Karpas-422 (cell line): ENCODE measurements around the gene GRK5. TPM values are rescaled to one million over a fixed set of nuclear protein-coding genes. Genes with fewer than 3 reads are reported as not detected.
A peak's percentile ranks its signal among the peaks of the same experiment; 100 is the strongest.

Experiments used
- DNase-seq: peaks from one replicate; pipeline ENCODE4 v3.0.0-alpha.2; 2015
- H2AFZ ChIP-seq: fragments of 200-600 bp; sonication (generic); 2 replicates; pipeline ENCODE4 v1.6.1; 2014; ENCODE audit warnings: antibody characterized with exemption, low read length, mixed read lengths
- H3K27ac ChIP-seq: fragments of 200-600 bp; sonication (generic); 2 replicates; pipeline ENCODE4 v1.5.1; 2014; ENCODE audit warnings: mild to moderate bottlenecking, low read length, moderate library complexity
- H3K27me3 ChIP-seq: fragments of 200-600 bp; sonication (generic); 2 replicates; pipeline ENCODE4 v1.6.1; 2014; ENCODE audit warnings: low read length, mixed read lengths
- H3K36me3 ChIP-seq: fragments of 200-600 bp; sonication (generic); 2 replicates; pipeline ENCODE4 v1.6.1; 2014; ENCODE audit warnings: low read length, mixed read lengths; ENCODE audit not compliant: insufficient read depth
- H3K4me1 ChIP-seq: fragments of 200-600 bp; sonication (generic); 2 replicates; pipeline ENCODE4 v1.6.1; 2014; ENCODE audit warnings: mild to moderate bottlenecking, low read length, mixed read lengths
- H3K4me2 ChIP-seq: fragments of 200-600 bp; sonication (generic); 2 replicates; pipeline ENCODE4 v1.6.1; 2014; ENCODE audit warnings: low read length, low read depth, mild to moderate bottlenecking; ENCODE audit not compliant: poor library complexity, severe bottlenecking
- H3K4me3 ChIP-seq: fragments of 200-600 bp; sonication (generic); 2 replicates; pipeline ENCODE4 v1.5.1; 2014; ENCODE audit warnings: mild to moderate bottlenecking, antibody characterized with exemption, low read length, mixed read lengths
- H3K79me2 ChIP-seq: fragments of 200-600 bp; sonication (generic); 2 replicates; pipeline ENCODE4 v1.6.1; 2014; ENCODE audit warnings: mild to moderate bottlenecking, low read length, mixed read lengths
- H3K9ac ChIP-seq: fragments of 200-600 bp; sonication (generic); 2 replicates; pipeline ENCODE4 v1.6.0; 2014; ENCODE audit warnings: low read length
- H3K9me2 ChIP-seq: fragments of 200-600 bp; sonication (generic), shearing (Covaris generic); replicated peaks from 2 replicates; pipeline ENCODE4 v1.6.0; 2014; ENCODE audit warnings: mild to moderate bottlenecking, low read length, moderate library complexity; ENCODE audit not compliant: insufficient read depth
- H3K9me3 ChIP-seq: fragments of 300-700, 200-600 bp; sonication (generic); 2 replicates; pipeline ENCODE4 v1.6.1; 2014; ENCODE audit warnings: low read length, mixed read lengths
- H4K20me1 ChIP-seq: fragments of 200-600 bp; sonication (generic); 2 replicates; pipeline ENCODE4 v1.6.1; 2014; ENCODE audit warnings: mild to moderate bottlenecking, antibody characterized with exemption, low read length, low read depth; ENCODE audit not compliant: insufficient read depth
- total RNA-seq: library from RNA; depleted of rRNA; stranded (reverse); fragments of >200 nt; shearing (Covaris generic); gene quantifications from 2 replicates; pipeline ENCODE4 v1.2.3, GENCODE V29; 2014; ENCODE audit warnings: low replicate concordance

GRK5 gene
- total RNA-seq, 1 experiment from 2014 or later: 4.5 TPM

DNA sequence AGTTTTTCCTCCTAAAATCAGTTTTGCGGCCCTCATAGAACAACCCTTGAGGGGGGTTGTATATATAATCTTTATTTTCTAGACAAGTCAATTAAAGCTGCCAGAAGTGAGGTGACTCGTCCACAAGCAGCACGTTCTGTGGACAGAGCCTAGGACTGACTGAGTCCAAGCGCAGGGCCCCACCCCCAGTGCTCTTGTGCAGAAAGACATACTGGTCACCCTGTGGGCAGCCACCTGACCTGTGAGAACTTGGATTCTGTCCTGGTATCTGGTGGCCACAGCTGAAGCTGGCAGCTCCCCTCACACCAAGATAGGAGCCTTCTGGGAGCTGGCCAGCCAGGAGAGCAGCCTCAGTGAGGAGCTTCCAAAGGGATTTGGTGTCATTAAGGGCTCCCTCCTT lies 89.3 kb downstream of the GRK5 start:
- Histone ChIP-seq H3K9me3 (no peaks in the 10 kb centered on the region), H3K9ac (no peak overlapping the region), H2AFZ (no peak overlapping the region), H3K9me2 (no peaks in the 10 kb centered on the region), H3K4me2 (no peak overlapping the region), H3K27me3 (no peaks in the 10 kb centered on the region), H3K36me3 (no peaks in the 10 kb centered on the region), H3K79me2 (no peaks in the 10 kb centered on the region), H3K4me3 (no peak overlapping the region), H3K27ac (no peak overlapping the region), H4K20me1 (no peaks in the 10 kb centered on the region), H3K4me1 (peaks cover 48% of the 10 kb centered on the region)
- no peak for DNase-seq

DNA sequence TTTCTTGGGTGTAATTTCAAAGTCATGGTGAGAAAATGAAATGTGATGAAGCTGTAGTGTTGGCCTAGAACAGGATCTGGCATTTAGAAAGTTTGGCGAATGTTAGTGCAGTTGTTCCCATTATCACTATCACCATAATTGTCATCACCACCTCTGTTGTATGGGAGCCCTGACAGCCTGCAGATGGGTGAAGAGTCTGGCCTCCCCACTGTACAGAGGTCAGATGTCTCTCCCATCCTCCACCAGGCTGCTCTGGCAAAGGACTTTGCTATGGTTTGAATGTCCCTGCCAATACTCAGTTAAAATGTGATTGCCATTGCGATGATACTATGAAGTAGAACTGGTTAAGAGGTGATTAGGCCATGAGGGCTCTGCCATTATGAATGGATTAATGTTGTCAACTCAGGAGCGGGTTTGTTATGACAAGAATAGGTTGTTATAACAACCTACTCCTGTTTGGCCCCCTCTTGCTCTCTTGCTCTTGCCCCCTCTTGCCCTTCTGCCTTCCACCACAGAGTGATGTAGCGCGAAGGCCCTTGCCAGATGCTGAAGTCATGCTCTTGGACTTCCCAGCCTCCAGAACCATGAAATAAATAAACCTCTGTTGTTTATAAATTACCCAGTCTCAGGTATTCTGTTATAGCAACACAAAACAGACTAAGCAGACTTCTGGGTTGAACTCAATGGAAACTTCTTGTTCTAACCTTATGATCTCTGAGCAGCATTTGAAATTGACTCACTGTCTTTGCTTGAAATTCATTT lies 90.0 kb downstream of the GRK5 start:
- no peak overlapping the region for H3K27ac ChIP-seq
- H3K4me1 ChIP-seq: peaks cover 42% of the 10 kb centered on the region
- no peaks in the 10 kb centered on the region for H3K79me2 ChIP-seq
- no peaks in the 10 kb centered on the region for H3K9me3 ChIP-seq
- no peak overlapping the region for H3K4me3 ChIP-seq
- no peaks in the 10 kb centered on the region for H4K20me1 ChIP-seq
- no peaks in the 10 kb centered on the region for H3K27me3 ChIP-seq
- no peak overlapping the region for H3K9ac ChIP-seq
- no peaks in the 10 kb centered on the region for H3K9me2 ChIP-seq
- no peak overlapping the region for H3K4me2 ChIP-seq
- H3K36me3 ChIP-seq: no peaks in the 10 kb centered on the region
- DNase-seq: no peak
- H2AFZ ChIP-seq: no peak overlapping the region

DNA sequence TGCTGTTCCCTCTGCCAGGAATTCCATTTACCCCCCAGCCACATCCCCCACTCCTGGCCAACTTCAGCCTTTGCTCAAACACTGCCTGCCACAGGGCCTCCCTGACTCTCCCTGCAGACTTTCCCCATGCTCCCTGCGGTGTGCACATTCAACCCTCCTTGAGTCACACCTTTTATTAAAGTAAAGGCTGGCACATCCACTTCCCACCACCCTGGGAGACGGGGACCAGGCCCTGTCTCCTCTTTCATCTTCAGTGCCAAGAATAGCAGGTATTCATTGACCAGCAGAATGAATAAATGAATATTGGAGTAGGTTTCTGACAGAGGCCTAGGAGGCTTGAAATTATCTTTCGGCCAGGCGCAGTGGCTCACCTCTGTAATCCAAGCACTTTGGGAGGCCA lies 91.4 kb downstream of the GRK5 start:
- Histone ChIP-seq H3K27me3 (no peaks in the 10 kb centered on the region), H2AFZ (no peak overlapping the region), H3K27ac (no peak overlapping the region), H3K79me2 (no peaks in the 10 kb centered on the region), H4K20me1 (no peaks in the 10 kb centered on the region), H3K4me1 (peaks cover 34% of the 10 kb centered on the region), H3K4me2 (no peak overlapping the region), H3K9ac (no peak overlapping the region), H3K9me3 (no peaks in the 10 kb centered on the region), H3K36me3 (no peaks in the 10 kb centered on the region), H3K4me3 (no peak overlapping the region), H3K9me2 (no peaks in the 10 kb centered on the region)
- DNase-seq: no peak

DNA sequence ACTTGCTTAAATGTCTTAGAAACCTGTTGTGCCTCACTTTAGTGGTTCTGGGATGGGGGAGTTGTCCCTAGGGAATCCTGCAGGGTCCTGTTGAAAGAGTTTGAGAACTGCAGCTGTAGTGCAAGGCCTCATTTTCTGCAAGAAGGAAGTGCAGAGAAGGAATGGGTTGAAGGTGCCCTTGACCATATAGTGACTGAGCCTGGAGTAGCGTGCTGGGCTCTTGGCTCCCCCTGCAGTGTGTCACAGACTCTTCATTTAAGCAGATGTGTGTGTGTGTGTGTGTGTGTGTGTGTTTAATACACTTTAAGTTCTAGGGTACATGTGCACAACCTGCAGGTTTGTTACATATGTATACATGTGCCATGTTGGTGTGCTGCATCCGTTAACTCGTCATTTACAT lies 92.2 kb downstream of the GRK5 start:
- H3K79me2 ChIP-seq: no peaks in the 10 kb centered on the region

DNA sequence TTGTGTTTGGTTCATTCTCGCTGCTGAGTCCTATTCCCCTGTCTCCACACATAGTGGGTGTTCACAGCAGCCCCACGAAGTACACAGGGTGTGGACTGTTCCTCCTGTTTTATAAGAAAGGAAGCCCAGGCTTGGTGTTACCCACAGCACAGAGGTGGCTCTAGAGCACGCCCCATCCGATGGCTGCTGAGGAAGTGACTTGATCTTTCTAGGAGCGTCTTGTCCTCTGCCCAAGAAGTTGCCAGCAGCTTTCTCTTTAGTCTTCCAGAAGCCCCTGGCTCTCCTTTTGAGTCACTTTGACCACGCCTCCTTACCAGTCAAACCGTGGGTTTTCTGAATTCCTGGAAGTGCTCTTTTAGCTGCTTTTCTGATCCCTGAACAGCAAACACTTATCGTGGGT lies 94.0 kb downstream of the GRK5 start:
- Histone ChIP-seq H3K4me1 (peaks cover 60% of the 10 kb centered on the region), H3K9ac (no peak overlapping the region), H3K9me3 (no peaks in the 10 kb centered on the region), H3K79me2 (no peaks in the 10 kb centered on the region), H3K9me2 (no peaks in the 10 kb centered on the region), H4K20me1 (no peaks in the 10 kb centered on the region), H3K4me3 (no peak overlapping the region), H3K27me3 (no peaks in the 10 kb centered on the region), H3K27ac (no peak overlapping the region), H2AFZ (no peak overlapping the region), H3K36me3 (no peaks in the 10 kb centered on the region), H3K4me2 (no peak overlapping the region)
- peak; percentile 56 for DNase-seq

More for the DNA sequence above, 92.2 kb downstream of the GRK5 start:
- Histone ChIP-seq H3K27ac (no peak overlapping the region), H3K4me1 (peaks cover 41% of the 10 kb centered on the region), H3K9ac (no peak overlapping the region; the same call in 1 of the 2 replicates), H3K9me2 (no peaks in the 10 kb centered on the region), H4K20me1 (no peaks in the 10 kb centered on the region), H3K4me3 (no peak overlapping the region), H2AFZ (no peak overlapping the region), H3K36me3 (no peaks in the 10 kb centered on the region), H3K9me3 (no peaks in the 10 kb centered on the region), H3K4me2 (peak overlapping the region; percentile 41), H3K27me3 (no peaks in the 10 kb centered on the region)
- DNase-seq: peak; percentile 82

DNA sequence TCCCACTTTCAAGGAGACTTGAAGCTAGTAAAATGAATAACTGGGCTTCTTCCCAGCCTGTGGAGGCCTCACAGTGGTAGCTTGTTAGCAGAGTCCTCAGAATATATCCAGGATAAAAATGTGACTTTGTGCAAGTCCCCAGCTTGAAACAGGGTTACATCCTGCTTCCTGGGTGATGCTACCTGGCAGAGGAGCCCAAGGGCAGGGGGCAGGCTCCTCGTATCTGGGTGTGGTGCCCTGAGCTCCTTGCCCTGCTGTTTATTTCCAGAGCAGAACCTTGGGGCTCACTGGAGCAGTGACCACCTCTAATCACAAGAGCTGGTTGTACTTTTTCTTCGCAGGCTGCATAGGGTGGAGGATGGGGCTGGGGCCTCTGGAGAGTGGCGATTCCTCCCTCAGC lies 94.8 kb downstream of the GRK5 start:
- Histone ChIP-seq H3K79me2 (no peaks in the 10 kb centered on the region), H3K4me1 (peaks cover 67% of the 10 kb centered on the region), H4K20me1 (no peaks in the 10 kb centered on the region; the same call in 1 of the 2 replicates), H3K27me3 (no peaks in the 10 kb centered on the region), H3K4me2 (no peak overlapping the region), H3K36me3 (no peaks in the 10 kb centered on the region), H3K9me2 (no peaks in the 10 kb centered on the region), H3K9ac (no peak overlapping the region), H3K9me3 (no peaks in the 10 kb centered on the region), H2AFZ (no peak overlapping the region), H3K27ac (no peak overlapping the region), H3K4me3 (no peak overlapping the region)
- no peak for DNase-seq

DNA sequence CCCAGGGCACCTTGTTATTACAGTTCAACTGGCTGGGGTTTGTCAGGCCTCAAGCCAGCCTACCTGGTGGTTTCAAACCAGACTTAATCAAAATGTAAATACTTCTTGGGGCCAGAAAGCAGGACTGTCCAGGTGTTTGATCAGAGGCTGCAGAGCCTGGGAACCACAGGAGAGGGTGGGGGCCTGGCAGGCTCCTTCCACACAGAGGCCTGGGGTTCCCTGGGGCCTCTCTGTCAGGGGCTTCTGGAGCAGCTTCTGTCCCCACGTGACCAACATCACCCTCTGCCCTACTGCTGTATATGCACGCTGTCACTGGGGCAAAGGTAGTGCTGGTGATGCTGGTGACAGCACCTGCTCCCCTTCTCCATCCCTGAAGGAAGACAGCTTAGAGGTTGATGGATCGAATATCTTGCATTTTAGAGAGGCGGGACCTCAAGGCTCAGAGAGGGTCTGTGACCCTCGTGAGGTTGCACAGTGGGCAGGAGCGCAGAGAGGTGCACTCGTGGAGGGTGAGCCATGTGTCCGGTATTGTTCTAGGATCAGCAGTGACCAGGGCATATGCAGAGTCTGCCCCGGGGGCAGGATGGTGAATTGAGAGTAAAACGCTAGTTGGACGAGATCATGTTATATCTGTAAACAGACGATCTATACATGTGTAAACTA lies 95.4 kb downstream of the GRK5 start:
- H3K27me3 ChIP-seq: no peaks in the 10 kb centered on the region
- no peaks in the 10 kb centered on the region; the same call in 1 of the 2 replicates for H4K20me1 ChIP-seq
- peaks cover 73% of the 10 kb centered on the region for H3K4me1 ChIP-seq
- no peaks in the 10 kb centered on the region for H3K36me3 ChIP-seq
- H3K4me3 ChIP-seq: no peak overlapping the region
- no peak overlapping the region for H3K27ac ChIP-seq
- no peaks in the 10 kb centered on the region for H3K9me3 ChIP-seq
- H3K79me2 ChIP-seq: no peaks in the 10 kb centered on the region
- no peak overlapping the region for H3K4me2 ChIP-seq
- H3K9me2 ChIP-seq: no peaks in the 10 kb centered on the region
- no peak for DNase-seq
- no peak overlapping the region for H2AFZ ChIP-seq
- no peak overlapping the region for H3K9ac ChIP-seq

DNA sequence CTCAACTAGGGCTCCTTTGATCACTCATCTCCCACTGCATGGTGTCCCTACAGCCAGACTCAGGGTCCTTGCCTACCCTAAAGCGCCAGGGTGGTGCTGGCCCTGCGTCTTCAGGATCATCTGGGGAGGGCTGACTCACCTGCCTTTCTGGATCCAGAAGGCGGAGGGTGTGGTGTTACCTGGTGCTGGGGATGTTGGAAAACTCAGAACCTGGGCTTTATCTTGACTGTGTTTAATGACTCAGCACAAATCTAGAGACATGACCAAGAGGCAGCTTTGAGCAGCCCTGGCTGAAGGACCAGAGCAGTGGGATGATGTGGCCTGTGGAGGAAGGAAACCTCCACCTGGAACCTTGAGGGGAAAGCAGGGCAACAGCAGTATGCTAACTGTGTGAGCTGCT lies 96.5 kb downstream of the GRK5 start:
- H3K4me3 ChIP-seq: no peak overlapping the region
- H3K4me1 ChIP-seq: peaks cover 74% of the 10 kb centered on the region
- H4K20me1 ChIP-seq: peaks cover under 1% of the 10 kb centered on the region; the same call in 1 of the 2 replicates
- H3K36me3 ChIP-seq: no peaks in the 10 kb centered on the region
- no peaks in the 10 kb centered on the region for H3K9me3 ChIP-seq
- DNase-seq: no peak
- no peak overlapping the region for H2AFZ ChIP-seq
- no peak overlapping the region for H3K4me2 ChIP-seq
- H3K9ac ChIP-seq: no peak overlapping the region
- no peaks in the 10 kb centered on the region for H3K27me3 ChIP-seq
- no peaks in the 10 kb centered on the region for H3K79me2 ChIP-seq
- H3K9me2 ChIP-seq: no peaks in the 10 kb centered on the region
- no peak overlapping the region for H3K27ac ChIP-seq
